Mesodermal cell (in vitro differentiated cells): ENCODE data around the gene MBL2.

Source experiments
- H3K27ac ChIP-seq: 2 replicates; pipeline ENCODE4 v1.7.0; 2013; ENCODE audit warnings: mild to moderate bottlenecking, low read depth, low read length, moderate library complexity; ENCODE audit not compliant: severe bottlenecking
- H3K36me3 ChIP-seq: 2 replicates; pipeline ENCODE4 v1.7.1; 2013; ENCODE audit warnings: mild to moderate bottlenecking, low read length, moderate library complexity; ENCODE audit not compliant: control insufficient read depth, insufficient read depth
- H3K4me1 ChIP-seq: one replicate; pipeline ENCODE4 v1.7.1; 2013; ENCODE audit warnings: mild to moderate bottlenecking, low read length; ENCODE audit not compliant: insufficient read depth, control insufficient read depth, poor library complexity, severe bottlenecking
- H3K4me3 ChIP-seq: 2 replicates; pipeline ENCODE4 v1.7.0; 2013; ENCODE audit warnings: low read length, control low read depth, mild to moderate bottlenecking; ENCODE audit not compliant: insufficient read depth, poor library complexity, severe bottlenecking; ENCODE audit errors: extremely low read depth
- H3K9me3 ChIP-seq: 2 replicates; pipeline ENCODE4 v1.7.1; 2013; ENCODE audit warnings: mild to moderate bottlenecking, low read length, moderate library complexity; ENCODE audit not compliant: control insufficient read depth
- WGBS, 2 experiments: methylation state at CpG; one replicate each; pipeline ENCODE4 v1.1.5; 2013; ENCODE audit warnings: missing lambda C conversion rate in 2 of 2; ENCODE audit not compliant: insufficient coverage in 2 of 2; 5-methylcytosine and 5-hydroxymethylcytosine counted together

MBL2 gene

GRCh38 chr10:52783726-52784125 lies 11.1 kb upstream of the MBL2 start:
- Histone ChIP-seq H3K27ac (no peak overlapping the region), H3K4me3 (no peak overlapping the region)

GRCh38 chr10:52782554-52782953 lies 10.0 kb upstream of the MBL2 start:
- no peaks in the 10 kb centered on the region for H3K36me3 ChIP-seq
- H3K27ac ChIP-seq, result no peak overlapping the region
- no peaks in the 10 kb centered on the region for H3K9me3 ChIP-seq
- H3K4me1 ChIP-seq, result no peaks in the 10 kb centered on the region
- no peak overlapping the region for H3K4me3 ChIP-seq

More at GRCh38 chr10:52783726-52784125, 11.1 kb upstream of the MBL2 start:
- Histone ChIP-seq H3K9me3 (no peaks in the 10 kb centered on the region), H3K36me3 (no peaks in the 10 kb centered on the region), H3K4me1 (no peaks in the 10 kb centered on the region)
- 96% methylated on average over 2 to 3 of the region's 3 CpGs for WGBS, 2 experiments

- Histone ChIP-seq H3K9me3 (no peaks in the 10 kb centered on the region), H3K4me3 (no peak overlapping the region), H3K4me1 (no peaks in the 10 kb centered on the region), H3K36me3 (no peaks in the 10 kb centered on the region), H3K27ac (no peak overlapping the region)
- WGBS, 2 experiments, result 53 to 58% methylated on average over 6 of the region's 6 CpGs
Measured at GRCh38 chr10:52780391-52781155, 8.0 kb upstream of the MBL2 start.

GRCh38 chr10:52779541-52780390 lies 7.2 kb upstream of the MBL2 start:
- no peak overlapping the region for H3K27ac ChIP-seq
- no peaks in the 10 kb centered on the region for H3K36me3 ChIP-seq
- H3K4me1 ChIP-seq, result no peaks in the 10 kb centered on the region
- H3K9me3 ChIP-seq, result no peaks in the 10 kb centered on the region
- 79 to 91% methylated on average over 11 to 13 of the region's 13 CpGs for WGBS, 2 experiments
- no peak overlapping the region for H3K4me3 ChIP-seq

- H3K4me3 ChIP-seq, result no peak overlapping the region
- H3K27ac ChIP-seq, result no peak overlapping the region
- 87 to 90% methylated on average over 37 to 41 of the region's 42 CpGs for WGBS, 2 experiments
- H3K4me1 ChIP-seq, result no peaks in the 10 kb centered on the region
- H3K9me3 ChIP-seq, result no peaks in the 10 kb centered on the region
- no peaks in the 10 kb centered on the region for H3K36me3 ChIP-seq
Measured at GRCh38 chr10:52778511-52779392, 6.2 kb upstream of the MBL2 start.

GRCh38 chr10:52777414-52777813 lies 4.8 kb upstream of the MBL2 start:
- H3K27ac ChIP-seq, result no peak overlapping the region
- H3K4me3 ChIP-seq, result no peak overlapping the region
- H3K9me3 ChIP-seq, result no peaks in the 10 kb centered on the region
- no peaks in the 10 kb centered on the region for H3K4me1 ChIP-seq
- H3K36me3 ChIP-seq, result no peaks in the 10 kb centered on the region
- WGBS, 2 experiments, result 88 to 92% methylated on average over 4 of the region's 5 CpGs

- no peaks in the 10 kb centered on the region for H3K36me3 ChIP-seq
- H3K9me3 ChIP-seq, result no peaks in the 10 kb centered on the region
- no peak overlapping the region for H3K27ac ChIP-seq
- H3K4me1 ChIP-seq, result no peaks in the 10 kb centered on the region
- H3K4me3 ChIP-seq, result no peak overlapping the region
- no CpG with 5 or more reads among the region's 1 CpG for WGBS, 2 experiments
Measured at GRCh38 chr10:52776471-52776903, 3.9 kb upstream of the MBL2 start.

GRCh38 chr10:52775132-52775647 lies 2.6 kb upstream of the MBL2 start:
- no peaks in the 10 kb centered on the region for H3K36me3 ChIP-seq
- H3K9me3 ChIP-seq, result no peaks in the 10 kb centered on the region
- WGBS, 2 experiments, result 92 to 94% methylated on average over 8 of the region's 12 CpGs
- H3K27ac ChIP-seq, result no peak overlapping the region
- H3K4me3 ChIP-seq, result no peak overlapping the region
- H3K4me1 ChIP-seq, result no peaks in the 10 kb centered on the region

- no peak overlapping the region for H3K27ac ChIP-seq
Measured at GRCh38 chr10:52774600-52775106, 2.1 kb upstream of the MBL2 start.

GRCh38 chr10:52774182-52774581 lies 1.6 kb upstream of the MBL2 start:
- Histone ChIP-seq H3K4me1 (no peaks in the 10 kb centered on the region), H3K9me3 (no peaks in the 10 kb centered on the region), H3K36me3 (no peaks in the 10 kb centered on the region), H3K27ac (no peak overlapping the region), H3K4me3 (no peak overlapping the region)
- 100% methylated on average over 1 to 2 of the region's 2 CpGs for WGBS, 2 experiments

More at GRCh38 chr10:52774600-52775106, 2.1 kb upstream of the MBL2 start:
- Histone ChIP-seq H3K4me3 (no peak overlapping the region), H3K36me3 (no peaks in the 10 kb centered on the region), H3K4me1 (no peaks in the 10 kb centered on the region), H3K9me3 (no peaks in the 10 kb centered on the region)
- 92 to 94% methylated on average over 3 to 5 of the region's 8 CpGs for WGBS, 2 experiments
